NCI-H345 treated with DMSO at 0.1 percent for 48 hours (cell line): ENCODE data around the gene EDN2.

Source experiments
- DNase-seq: peaks from one replicate; lab custom pipeline; 2025; ENCODE audit not compliant: unreplicated experiment; lab: John Stamatoyannopoulos, UW

The EDN2 gene

GRCh38 chr1:41485605-41486004, 1.1 kb upstream of the EDN2 start:
- DNase-seq = no peak

- no peak for DNase-seq
Measured at GRCh38 chr1:41483960-41484401, 502 bp downstream of the EDN2 start.

- DNase-seq = no peak
Measured at GRCh38 chr1:41483001-41483850, 1.3 kb downstream of the EDN2 start.

- DNase-seq = peak; percentile 42
Measured at GRCh38 chr1:41482001-41482765, 2.3 kb downstream of the EDN2 start.

GRCh38 chr1:41481109-41481775, 3.2 kb downstream of the EDN2 start:
- no peak for DNase-seq

- no peak for DNase-seq
Measured at GRCh38 chr1:41480204-41481108, 4.0 kb downstream of the EDN2 start.

- DNase-seq = no peak
Measured at GRCh38 chr1:41479808-41480160, 4.7 kb downstream of the EDN2 start.

GRCh38 chr1:41479000-41479807, 5.3 kb downstream of the EDN2 start:
- DNase-seq = no peak

GRCh38 chr1:41478118-41478748, 6.2 kb downstream of the EDN2 start:
- DNase-seq = no peak

- DNase-seq = no peak
Measured at GRCh38 chr1:41476807-41477361, 7.6 kb downstream of the EDN2 start.

- DNase-seq = no peak
Measured at GRCh38 chr1:41475859-41476567, 8.5 kb downstream of the EDN2 start.

GRCh38 chr1:41475346-41475745, 9.1 kb downstream of the EDN2 start:
- DNase-seq = no peak

- DNase-seq = no peak
Measured at GRCh38 chr1:41474490-41475271, 9.8 kb downstream of the EDN2 start.

- DNase-seq = no peak
Measured at GRCh38 chr1:41473738-41474362, 10.6 kb downstream of the EDN2 start.

- DNase-seq = no peak
Measured at GRCh38 chr1:41471658-41472057, 12.8 kb downstream of the EDN2 start.

GRCh38 chr1:41469706-41470105, 14.8 kb downstream of the EDN2 start:
- no peak for DNase-seq

GRCh38 chr1:41468122-41468762, 16.2 kb downstream of the EDN2 start:
- DNase-seq = no peak
